KG1 (cell line): ENCODE measurements around the gene SDK1.

Source experiments
- DNase-seq: peaks from one replicate; lab custom pipeline; 2025; lab: John Stamatoyannopoulos, UW

The SDK1 gene

DNA sequence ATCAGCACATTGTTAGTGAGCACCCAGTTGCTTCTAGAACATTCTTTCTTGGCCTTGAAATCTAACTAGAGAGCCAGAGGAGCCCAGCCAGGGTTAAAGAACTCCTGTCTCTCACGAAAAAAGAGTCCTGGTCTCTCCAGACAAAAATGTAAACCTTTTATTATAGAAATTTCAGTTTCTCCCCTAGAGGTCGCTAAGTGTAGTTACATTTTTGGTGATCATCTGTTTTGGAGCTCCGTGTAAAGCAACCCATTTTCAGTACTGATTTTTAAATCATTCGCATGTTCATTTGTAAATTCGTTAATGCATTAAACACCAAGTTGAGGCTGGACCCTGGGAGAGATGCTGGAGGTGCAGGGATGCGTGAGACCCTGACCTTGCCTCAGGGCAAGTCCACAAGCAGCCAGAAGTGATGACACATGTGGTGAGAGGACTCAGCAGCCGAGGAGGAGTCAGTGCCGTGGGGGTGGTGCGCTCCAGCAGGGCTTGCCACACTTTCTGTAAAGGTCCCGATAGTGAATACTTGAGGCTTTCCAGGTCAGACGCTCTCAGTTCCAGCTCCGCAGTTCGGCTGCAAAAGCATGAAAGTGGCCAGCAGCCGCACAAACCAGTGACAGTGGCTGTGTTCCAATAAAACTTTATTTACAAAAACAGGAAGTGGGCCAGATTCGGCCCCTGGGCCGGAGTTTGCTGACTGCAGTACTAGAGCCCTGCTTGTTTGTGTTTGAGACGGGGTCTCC lies 802.5 kb downstream of the SDK1 start:
- no peak for DNase-seq

DNA sequence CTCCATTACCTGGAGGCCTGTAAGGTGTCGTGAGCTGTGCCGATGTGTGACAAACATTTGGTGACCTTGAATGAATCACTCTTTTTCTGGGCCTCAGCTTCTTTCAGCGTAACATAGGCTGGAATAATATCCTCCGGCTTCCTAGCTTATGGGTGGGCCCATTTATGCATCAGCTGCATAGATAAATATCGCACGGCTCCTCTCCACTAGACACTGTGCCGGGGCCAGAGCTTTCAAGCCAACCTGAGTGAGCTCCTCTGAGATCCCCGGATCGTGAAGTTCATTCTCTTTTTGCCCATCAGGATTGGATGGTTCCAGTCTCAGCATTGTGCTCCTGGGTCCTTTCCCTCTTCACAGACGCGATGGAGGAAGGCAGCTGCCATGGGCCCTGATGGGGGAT lies 806.8 kb downstream of the SDK1 start:
- no peak for DNase-seq

DNA sequence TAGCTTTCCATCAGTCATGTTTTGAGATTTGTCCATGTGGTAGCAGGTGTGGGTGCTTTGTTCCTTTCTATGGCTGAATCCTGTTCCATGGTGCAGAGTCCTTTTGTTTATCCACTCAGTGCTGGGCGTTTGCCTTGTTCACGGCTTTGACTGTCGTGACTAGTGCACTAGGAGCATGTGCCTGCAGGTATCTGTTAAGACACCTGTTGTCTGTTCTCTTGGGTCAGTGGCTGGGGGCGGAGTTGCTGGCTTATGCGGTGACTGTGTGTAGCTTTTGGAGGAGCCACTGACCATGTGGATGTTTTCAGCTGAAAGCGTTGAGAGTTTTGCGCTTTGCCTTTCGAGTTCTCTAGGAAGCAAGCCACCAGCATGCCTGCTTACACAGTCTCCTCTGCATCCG lies 807.9 kb downstream of the SDK1 start:
- no peak for DNase-seq

DNA sequence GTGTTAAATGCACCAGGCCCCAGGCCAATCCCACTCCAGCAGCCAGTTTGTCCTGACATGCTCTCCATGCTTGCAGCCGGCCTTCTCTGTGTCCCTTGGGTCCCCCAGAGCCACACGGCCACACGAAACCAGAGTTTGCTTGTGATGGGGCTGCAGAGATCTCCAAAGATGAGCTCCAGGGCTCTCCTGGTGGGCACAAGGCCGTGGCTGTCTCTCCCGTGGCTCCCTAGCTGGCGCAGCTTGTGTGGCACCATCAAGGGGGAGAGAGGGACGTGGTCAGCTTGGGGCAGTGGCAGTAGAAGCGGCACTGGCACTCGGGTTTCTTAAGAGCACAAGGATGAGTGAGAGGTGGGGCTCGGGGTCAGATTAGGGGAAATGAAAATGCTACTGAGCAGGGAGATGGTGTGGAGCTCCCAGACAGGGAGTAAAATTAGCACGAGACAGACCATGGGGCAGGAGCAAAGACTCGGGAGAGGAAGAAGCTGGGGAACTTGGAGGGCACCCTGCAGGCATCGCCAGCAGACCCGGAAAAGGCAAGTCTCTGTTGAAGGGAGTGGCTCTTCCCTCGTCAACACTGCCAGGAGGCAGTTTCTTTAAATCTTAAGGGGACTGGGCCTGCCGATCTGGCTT lies 808.5 kb downstream of the SDK1 start:
- DNase-seq: no peak

DNA sequence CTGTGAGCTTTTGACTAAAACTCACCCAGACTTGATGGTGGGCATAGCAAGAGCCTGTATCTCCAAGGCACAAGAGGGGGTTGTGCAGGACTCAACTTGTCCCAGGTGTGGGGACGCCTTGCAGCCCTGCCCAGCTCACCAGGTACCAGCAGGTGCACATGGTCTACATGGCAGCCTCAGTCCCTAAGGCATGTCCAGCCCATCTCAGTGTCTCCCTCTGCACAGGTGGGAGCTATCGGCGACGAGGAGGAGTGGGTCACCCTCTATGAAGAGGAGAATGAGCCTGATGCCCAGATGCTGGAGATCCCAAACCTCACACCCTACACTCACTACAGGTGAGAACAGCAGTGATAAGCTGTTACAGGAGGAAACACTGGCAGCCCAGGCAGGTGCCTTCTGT lies 809.4 kb downstream of the SDK1 start:
- no peak for DNase-seq

DNA sequence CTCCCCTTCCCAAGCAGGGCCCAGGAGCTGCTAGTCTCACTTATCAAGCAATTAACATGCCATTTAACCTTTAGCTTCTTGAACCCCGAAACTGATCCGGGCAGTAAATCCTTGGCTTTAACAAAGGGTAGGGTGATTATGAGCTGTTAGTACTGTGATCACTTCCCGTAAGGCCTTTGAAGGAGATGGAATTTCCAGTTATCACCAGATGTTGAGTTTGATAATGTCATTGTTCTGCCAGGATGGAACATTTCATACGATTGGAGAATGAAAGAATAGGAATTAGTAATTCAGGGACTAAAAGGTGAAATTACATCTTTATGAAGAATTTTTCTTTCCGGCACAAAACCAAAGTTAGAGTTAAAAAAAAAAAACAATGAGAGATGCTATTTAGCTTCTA lies 810.1 kb downstream of the SDK1 start:
- no peak for DNase-seq

DNA sequence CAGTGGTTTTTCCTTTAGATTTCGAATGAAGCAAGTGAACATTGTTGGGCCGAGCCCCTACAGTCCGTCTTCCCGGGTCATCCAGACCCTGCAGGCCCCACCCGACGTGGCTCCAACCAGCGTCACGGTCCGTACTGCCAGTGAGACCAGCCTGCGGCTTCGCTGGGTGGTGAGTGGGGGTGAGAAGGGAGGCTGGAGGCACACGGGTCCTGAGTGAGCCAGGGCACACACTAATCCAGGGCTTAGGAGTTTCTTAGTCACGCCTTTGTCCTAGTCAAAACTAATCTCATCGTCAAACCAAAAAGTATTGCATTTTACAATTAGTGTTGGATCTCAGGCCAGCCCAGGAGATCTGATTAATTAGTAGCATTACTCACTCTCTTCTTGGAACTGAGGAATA lies 812.2 kb downstream of the SDK1 start:
- no peak for DNase-seq

DNA sequence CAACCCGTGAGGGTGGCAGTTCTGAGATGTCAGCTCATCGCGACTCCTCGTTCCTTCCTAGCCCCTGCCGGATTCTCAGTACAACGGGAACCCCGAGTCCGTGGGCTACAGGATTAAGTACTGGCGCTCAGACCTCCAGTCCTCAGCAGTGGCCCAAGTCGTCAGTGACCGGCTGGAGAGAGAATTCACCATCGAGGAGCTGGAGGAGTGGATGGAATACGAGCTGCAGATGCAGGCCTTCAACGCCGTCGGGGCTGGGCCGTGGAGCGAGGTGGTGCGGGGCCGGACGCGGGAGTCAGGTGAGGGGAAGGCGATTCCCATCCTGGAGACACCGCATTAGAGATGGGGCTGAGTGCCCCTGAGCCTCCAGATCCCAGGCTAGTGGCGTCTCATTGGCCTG lies 812.9 kb downstream of the SDK1 start:
- no peak for DNase-seq

DNA sequence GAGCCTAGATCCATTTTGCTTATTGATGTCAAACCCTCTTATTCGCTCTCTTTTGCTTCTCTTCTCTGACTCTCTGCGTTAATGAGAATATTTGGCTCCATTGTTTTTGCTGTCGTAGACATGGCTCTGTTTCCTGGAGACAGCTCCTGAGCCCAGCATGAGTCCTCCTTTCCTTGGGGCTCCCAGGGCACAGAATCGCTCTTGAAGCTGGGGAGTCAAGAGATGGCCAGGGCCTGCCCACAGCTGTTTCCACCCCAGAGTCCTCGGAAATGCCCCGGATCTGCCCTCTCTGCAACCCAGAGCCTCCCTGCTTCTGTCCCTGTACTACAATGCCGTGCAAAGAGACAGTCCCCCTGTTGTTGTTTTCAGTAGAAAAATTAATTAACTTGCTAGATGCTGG lies 814.4 kb downstream of the SDK1 start:
- no peak for DNase-seq

DNA sequence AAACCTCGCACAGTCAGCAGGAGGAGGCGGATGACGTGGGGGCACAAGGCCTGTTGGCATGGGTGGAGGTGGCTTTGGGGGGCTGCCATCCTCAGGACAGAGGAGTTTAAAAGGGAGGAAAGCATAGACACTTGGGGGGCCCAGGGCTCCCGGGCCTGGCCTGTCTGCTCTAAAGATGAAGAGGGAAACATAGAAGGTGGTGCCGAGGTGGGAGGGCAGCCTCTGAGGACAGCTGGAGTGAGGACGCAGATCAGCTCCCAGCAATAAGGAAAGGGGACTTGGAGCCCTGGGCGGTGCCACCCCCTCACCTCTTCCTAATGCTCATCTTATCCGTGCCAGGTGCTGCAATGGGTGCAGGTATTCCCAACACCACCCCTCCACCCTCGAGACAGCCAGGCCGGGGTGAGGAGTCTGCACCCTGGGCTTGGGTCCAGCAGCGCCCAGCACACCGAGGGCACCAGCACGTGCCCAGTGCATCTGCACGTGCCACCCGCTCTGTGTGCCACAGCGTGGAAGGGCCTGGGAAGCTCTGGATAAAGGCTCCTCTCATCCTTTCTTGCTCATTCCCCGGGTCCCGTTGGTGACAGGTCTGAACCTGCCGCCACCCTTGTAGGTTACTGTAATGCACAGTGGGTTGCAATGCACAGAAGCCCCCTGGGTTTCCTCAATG lies 815.0 kb downstream of the SDK1 start:
- DNase-seq: no peak

DNA sequence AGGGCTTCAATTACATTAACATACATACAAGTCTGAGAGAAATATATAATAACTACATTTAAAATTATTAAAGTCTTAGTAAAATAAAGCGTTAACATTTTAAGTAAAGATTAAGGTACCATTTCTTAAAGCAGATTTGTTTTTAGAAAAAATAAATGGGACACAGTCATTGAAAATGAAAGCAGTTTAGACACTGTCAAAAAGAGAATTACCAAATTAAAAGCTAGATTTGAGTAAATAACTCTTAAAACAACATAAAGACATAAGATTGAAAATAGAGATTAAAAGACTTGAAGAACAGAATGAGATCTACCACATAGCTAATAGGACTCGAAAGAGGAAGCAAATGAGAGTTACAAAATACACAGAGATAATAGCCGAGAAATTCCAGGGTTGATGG lies 818.8 kb downstream of the SDK1 start:
- no peak for DNase-seq

DNA sequence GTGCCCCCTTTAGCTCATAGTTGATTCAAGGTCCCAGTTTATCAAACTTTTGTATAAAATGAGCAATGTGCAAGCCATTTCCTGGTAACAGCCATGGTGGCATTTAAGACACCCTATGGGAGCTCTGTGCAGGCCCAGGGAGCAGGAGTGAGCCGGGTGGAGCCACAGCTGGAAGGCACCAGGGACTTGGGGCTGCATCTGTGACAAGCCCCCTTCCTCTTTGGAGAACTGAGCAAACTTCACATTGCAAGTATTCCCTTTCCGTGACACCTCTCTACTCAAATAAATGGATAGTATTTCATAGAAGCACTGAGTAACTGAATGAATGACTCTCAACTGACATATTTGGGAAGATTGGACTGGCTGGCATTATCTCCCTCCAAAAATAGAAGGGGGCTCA lies 822.3 kb downstream of the SDK1 start:
- no peak for DNase-seq

DNA sequence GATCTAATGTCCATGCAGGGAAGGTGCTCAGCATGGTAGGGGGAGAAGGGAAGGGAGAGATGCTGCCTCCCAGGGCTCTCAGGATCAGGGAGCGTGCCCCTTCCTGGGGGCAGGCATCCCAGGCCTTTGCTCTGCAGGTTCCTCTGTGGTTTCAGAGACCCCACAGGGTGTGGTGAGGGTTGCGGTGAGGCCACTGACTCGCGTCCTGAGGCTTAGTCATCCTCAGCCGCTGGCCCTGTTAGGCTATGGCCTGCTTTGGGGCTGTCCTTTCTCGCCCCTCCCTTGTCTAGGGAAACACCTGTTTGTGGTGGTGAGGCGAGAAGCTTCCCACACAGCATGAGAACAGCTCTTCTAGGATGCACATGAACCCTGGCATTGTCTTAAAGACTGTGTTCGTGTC lies 822.8 kb downstream of the SDK1 start:
- peak; percentile 59 for DNase-seq

DNA sequence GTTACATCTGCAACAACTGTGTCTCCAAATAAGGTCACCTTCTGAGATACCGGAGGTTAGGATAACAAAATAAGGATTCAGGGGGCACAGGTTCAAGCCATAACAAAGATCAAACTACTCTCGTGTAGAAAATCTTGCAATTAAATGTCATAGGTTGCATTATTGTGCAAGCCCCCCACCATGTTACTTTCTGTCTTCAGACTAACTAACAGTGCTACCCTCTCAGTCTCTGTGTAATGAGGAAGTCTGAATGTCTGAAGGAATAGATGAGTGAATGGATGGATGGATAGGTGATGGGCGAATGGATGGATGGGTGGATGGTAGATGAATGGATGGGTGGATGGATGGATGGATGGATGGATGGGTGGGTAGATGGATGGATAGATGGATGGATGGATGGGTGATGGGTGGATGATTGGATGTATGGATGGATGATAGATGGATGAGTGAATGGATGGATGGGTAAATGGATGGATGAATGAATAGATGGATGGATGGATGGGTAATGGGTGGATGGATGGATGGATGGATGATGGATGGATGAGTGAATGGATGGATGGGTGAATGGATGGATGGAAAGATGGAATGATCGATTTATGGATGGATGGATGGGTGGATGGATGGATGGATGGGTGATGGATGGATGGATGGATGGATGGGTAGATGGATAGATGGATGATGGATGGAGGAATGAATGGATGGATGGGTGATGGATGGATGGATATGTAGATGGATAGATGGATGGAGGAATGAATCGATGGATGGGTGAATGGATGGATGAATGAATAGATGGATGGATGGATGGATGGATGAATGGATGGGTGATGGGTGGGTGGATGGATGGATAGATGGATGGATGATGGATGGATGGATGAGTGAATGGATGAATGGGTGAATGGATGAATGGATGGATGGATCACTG lies 823.8 kb downstream of the SDK1 start:
- DNase-seq: no peak

DNA sequence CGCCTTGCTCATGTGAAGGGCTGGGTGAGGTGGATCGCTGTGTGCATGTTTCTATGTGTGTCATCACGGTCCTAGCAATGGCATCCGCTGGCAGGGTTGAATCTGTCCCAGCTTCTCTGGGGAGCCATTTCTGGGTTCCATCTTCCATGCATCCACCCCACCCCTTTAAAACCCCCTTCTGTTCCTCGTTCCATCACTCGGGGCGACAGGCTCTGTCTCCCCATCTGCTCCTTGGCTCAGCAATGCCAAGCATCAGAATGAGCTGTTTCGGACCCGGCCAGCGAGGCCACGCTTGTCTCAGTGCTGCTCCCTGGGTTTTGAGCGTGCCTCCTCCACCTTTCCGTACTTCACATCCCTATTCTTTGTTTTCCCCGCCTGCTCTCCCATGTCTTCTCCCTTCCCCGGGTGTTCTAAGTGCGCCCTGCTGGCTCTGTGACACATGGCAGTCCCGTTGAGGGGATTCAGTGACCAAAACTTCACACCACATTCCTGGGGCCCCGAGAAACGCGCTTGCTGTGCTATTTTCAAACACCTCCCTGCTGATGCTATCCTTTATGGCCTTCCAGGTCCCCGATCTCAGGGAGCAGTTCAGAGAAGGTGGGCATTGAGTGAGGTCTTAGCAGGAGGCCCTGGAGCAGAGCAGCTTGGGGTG lies 827.0 kb downstream of the SDK1 start:
- no peak for DNase-seq

DNA sequence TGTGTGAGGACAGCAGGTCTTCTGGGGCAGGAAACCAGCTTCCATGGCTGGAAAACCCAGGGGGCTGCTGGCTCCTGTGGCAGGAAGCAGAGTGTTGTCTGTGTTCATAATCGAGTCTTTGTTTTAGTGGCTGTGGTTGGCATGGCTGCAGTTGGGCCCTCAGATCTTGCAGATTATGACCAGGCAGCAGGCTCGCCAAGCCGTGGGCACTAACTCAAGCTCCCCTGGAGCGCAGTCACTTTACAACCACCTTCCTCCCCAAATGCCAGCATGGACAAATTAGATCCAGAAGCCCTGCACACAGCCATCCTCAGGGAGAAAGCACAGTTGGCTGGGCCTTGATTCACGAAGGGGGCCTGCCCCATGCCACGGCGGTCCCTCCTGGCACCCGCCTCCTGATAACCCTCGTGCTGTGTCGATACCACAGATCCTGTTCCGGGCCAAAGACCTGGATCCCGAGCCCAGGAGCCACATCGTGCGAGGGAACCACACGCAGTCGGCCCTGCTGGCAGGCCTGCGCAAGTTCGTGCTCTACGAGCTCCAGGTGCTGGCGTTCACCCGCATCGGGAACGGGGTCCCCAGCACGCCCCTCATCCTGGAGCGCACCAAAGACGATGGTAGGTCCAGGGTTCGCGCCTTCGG lies 828.5 kb downstream of the SDK1 start:
- no peak for DNase-seq

DNA sequence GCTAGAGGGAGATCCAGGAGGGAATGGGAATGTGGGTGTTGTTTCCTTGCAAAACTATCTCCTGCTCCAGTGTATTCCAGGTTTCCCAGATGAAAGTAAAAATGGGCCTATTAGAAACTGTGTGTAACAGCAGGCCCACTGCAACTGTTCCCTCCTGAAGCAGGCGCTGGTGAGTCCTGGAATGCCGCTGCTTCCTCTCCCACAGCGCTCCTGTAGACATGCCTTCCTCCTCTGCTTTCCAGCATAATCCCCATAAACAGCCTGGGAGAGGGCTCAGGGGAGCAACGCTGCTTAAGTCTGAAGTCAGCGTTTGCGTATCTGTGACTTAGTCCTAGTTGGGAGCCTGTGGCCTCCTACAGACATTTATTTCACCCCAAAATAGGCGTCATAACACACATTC lies 830.0 kb downstream of the SDK1 start:
- DNase-seq: no peak

DNA sequence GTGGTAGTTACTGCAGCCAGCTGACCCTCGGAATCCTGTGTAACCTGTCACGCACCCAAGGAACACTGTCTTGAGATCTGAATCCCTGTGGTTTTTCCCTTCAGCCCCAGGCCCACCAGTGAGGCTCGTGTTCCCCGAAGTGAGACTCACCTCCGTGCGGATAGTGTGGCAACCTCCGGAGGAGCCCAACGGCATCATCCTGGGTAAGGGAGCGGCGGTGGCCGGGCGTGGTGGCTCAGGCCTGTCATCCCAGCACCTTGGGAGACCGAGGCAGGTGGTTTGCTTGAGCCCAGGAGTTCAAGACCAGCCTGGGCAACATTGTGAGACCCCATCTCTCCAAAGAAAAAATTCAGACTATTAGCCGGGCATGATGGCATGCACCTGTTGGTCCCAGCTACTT lies 831.2 kb downstream of the SDK1 start:
- DNase-seq: no peak

DNA sequence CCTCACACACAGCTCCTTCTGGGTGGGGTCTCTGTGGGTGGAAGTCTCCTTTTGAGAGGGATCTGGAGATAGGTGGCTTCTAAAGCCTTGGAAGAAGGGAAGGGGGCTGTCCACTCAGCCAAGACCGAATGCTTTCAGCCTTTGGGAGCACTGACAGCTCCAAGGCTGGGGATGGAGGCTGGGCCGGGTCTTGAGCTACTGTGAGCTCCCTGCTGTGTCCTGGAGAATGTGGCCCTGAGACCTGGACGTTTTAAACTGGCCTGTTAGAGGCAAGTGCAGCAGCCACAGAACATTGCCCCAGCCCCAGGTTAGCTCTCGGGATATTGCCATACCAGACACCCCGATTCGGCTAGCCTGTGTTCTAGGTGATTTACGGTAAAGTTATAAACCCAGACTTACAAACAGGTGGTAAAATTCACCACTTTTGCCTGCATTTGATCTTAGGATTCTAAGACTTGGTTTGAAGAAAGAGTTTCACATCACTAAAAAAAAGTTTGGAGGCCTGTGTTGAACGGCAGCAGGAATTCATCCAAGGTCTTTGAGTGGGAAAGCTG lies 832.5 kb downstream of the SDK1 start:
- no peak for DNase-seq

DNA sequence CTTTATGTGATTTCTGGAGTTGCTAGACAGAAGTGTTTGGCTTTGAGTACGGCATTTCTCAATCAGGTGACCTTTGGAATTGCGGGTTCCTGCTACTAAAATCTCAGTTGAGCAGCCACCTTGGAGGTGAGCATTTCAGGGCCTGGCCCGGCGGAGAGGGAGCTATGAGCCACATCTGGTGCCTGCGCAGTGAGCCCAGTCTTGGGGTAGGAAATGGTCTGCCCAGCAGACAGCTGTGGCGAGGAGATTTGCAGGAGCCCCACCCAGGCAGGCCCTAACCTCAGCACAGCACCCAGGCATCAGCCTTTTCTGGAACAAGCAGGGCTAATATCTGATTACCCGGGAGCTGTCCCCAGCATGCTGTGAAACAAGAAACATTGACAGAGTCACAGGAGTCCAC lies 833.2 kb downstream of the SDK1 start:
- DNase-seq: no peak

DNA sequence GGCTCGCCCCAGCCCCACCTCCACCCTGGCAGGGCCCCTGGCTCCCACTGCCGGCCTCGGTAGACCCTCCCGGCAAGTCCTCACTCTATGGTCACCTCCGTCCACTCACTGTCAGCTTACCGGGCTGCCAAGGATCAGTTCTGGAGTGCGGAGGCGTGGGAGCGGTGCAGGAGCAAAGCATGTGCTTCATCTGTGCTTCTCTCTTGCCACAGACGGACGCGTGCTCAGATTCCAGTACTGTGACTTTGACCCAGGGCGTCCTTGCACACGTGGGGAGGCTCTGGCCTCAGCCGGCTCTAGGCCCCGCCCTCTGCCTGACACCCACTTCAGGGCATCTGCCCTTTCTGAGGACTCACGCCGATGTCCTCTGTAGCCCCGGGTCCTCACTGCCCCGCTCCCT lies 833.6 kb downstream of the SDK1 start:
- no peak for DNase-seq
